Measurements from ENCODE around the gene TCERG1L. TPM values are rescaled to one million over a fixed set of nuclear protein-coding genes. Genes with fewer than 3 reads are reported as not detected.

Gene TCERG1L
- polyA plus RNA-seq, 1 of the 3 experiments (the other 2 are of a cell fraction) = not detected

- Histone ChIP-seq H3K4me3 (ENCODE audit: low read depth in 2 of 2, low read length in 1 of 2) (no peak overlapping the region), H3K36me3 (replicated peaks in 1 of 2; ENCODE audit: control insufficient read depth in 1 of 2, insufficient read depth in 2 of 2, low read length in 1 of 2) (no peaks in the 10 kb centered on the region), H3K9ac (no peak overlapping the region), H3K27me3 (ENCODE audit: insufficient read depth) (no peaks in the 10 kb centered on the region), H3K9me3 (no peaks in the 10 kb centered on the region), H2AFZ (ENCODE audit: low read depth) (no peak overlapping the region), H3K4me2 (no peak overlapping the region), H3K9me2 (no peaks in the 10 kb centered on the region), H3K79me2 (ENCODE audit: insufficient read depth) (no peaks in the 10 kb centered on the region), H4K20me1 (ENCODE audit: insufficient read depth) (no peaks in the 10 kb centered on the region), H3K4me1 (ENCODE audit: control insufficient read depth in 1 of 2, insufficient read depth in 2 of 2, low read depth in 1 of 2, low read length in 1 of 2) (peaks cover 0 to 38% of the 10 kb centered on the region in 2 experiments; a peak in 2 of 4 replicates), H3F3A (replicated peaks; ENCODE audit: insufficient read depth) (no peaks in the 10 kb centered on the region), H3K27ac (ENCODE audit: low read depth in 2 of 2, low read length in 1 of 2) (no peak overlapping the region)
- ChIA-PET POLR2A (no interaction called here), CTCF (no interaction called here)
- no peak for DNase-seq
- 18% methylated on average over 4 of the region's 6 CpGs for WGBS (ENCODE audit: low lambda C conversion rate)
- TF ChIP-seq NRF1 (IDR thresholded peaks at IDR 0.05; ENCODE audit: low read depth, low read length) (no peak), ELF1 (IDR thresholded peaks at IDR 0.05) (no peak), CTCF (IDR thresholded peaks at IDR 0.05) (no peak), NFIC (IDR thresholded peaks at IDR 0.05; ENCODE audit: borderline replicate concordance) (no peak), RAD21 (IDR thresholded peaks at IDR 0.05; ENCODE audit: low read length) (no peak), SIN3A (IDR thresholded peaks at IDR 0.05; ENCODE audit: borderline replicate concordance, low read depth, low read length) (no peak)
These were observed 230.1 kb downstream of the TCERG1L start for GRCh38 chr10:131081376-131081775.

GRCh38 chr10:131080571-131080970 is 230.9 kb downstream of the TCERG1L start:
- DNase-seq = no peak
- Histone ChIP-seq H3K4me1 (ENCODE audit: control insufficient read depth in 1 of 2, insufficient read depth in 2 of 2, low read depth in 1 of 2, low read length in 1 of 2) (peaks cover 0 to 36% of the 10 kb centered on the region in 2 experiments; a peak in 2 of 4 replicates), H3K79me2 (ENCODE audit: insufficient read depth) (no peaks in the 10 kb centered on the region), H3F3A (replicated peaks; ENCODE audit: insufficient read depth) (no peaks in the 10 kb centered on the region), H3K9me3 (no peaks in the 10 kb centered on the region), H2AFZ (ENCODE audit: low read depth) (no peak overlapping the region), H3K9ac (no peak overlapping the region), H3K4me3 (ENCODE audit: low read depth in 2 of 2, low read length in 1 of 2) (no peak overlapping the region), H3K36me3 (replicated peaks in 1 of 2; ENCODE audit: control insufficient read depth in 1 of 2, insufficient read depth in 2 of 2, low read length in 1 of 2) (no peaks in the 10 kb centered on the region), H3K27ac (ENCODE audit: low read depth in 2 of 2, low read length in 1 of 2) (no peak overlapping the region), H4K20me1 (ENCODE audit: insufficient read depth) (no peaks in the 10 kb centered on the region), H3K27me3 (ENCODE audit: insufficient read depth) (no peaks in the 10 kb centered on the region), H3K9me2 (no peaks in the 10 kb centered on the region), H3K4me2 (no peak overlapping the region)
- WGBS (ENCODE audit: low lambda C conversion rate) = 31% methylated on average over 6 of the region's 6 CpGs
- POLR2A ChIA-PET = no interaction called here
- no peak for TF ChIP-seq JUND (IDR thresholded peaks at IDR 0.05)
- no peak for TF ChIP-seq IRF3 (IDR thresholded peaks at IDR 0.05; ENCODE audit: low read depth, low read length)
- no peak for TF ChIP-seq SMC3 (IDR thresholded peaks at IDR 0.05; ENCODE audit: low read depth, low read length)
- no peak for TF ChIP-seq TAF1 (IDR thresholded peaks at IDR 0.05; ENCODE audit: borderline replicate concordance, low read depth, low read length)
- TF ChIP-seq FOXM1 (IDR thresholded peaks at IDR 0.05; ENCODE audit: low read depth) = no peak
- TF ChIP-seq CTCF (IDR thresholded peaks at IDR 0.05) = no peak
- TF ChIP-seq REST (IDR thresholded peaks at IDR 0.05; ENCODE audit: low read depth, low read length) = no peak
- CTCF ChIA-PET = interaction anchor here (1.6 kb wide), 1 partner anchor 891 kb away, joined by 3 read pairs; no protein-coding TSS in a partner anchor
